Measurements from ENCODE around the gene PDCL2. TPM values are rescaled to one million over a fixed set of nuclear protein-coding genes. Genes with fewer than 3 reads are reported as not detected.

PDCL2 gene
- total RNA-seq, 1 donor from 2014 or later, result not detected

DNA sequence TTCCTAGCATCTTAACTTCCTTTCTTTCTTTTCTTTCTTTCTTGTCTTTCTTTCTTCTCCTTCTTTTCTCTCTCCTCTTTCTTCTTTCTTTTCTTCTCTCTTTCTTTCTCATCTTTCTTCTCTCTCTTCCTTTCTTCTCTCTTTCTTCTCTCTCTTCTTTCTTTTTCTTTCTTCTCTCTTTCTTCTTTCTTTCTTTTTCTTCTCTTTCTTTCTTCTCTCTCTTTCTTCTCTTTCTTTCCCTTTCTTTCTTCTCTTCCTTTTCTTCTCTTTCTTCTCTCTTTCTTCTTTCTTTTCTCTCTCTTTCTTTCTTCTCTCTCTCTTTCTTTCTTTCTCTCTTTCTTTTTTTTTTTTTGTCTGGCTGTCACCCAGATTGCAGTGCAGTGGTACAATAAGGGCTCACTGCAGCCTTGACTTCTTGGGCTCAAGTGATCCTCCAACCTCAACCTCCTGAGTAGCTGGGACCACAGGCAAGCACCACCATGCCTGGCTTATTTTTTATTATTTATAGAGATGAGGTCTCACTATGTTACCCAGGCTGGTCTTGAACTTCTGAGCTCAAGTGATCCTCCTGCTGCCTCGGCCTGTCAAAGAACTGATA is 26.6 kb upstream of the PDCL2 start:
- no peaks in the 10 kb centered on the region for H3K4me1 Mint-ChIP-seq (ENCODE audit: unreplicated experiment)
- TF ChIP-seq, protein P1, sequence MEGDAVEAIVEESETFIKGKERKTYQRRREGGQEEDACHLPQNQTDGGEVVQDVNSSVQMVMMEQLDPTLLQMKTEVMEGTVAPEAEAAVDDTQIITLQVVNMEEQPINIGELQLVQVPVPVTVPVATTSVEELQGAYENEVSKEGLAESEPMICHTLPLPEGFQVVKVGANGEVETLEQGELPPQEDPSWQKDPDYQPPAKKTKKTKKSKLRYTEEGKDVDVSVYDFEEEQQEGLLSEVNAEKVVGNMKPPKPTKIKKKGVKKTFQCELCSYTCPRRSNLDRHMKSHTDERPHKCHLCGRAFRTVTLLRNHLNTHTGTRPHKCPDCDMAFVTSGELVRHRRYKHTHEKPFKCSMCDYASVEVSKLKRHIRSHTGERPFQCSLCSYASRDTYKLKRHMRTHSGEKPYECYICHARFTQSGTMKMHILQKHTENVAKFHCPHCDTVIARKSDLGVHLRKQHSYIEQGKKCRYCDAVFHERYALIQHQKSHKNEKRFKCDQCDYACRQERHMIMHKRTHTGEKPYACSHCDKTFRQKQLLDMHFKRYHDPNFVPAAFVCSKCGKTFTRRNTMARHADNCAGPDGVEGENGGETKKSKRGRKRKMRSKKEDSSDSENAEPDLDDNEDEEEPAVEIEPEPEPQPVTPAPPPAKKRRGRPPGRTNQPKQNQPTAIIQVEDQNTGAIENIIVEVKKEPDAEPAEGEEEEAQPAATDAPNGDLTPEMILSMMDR (IDR thresholded peaks at IDR 0.05; ENCODE audit: unreplicated experiment), result no peak
- H3K27me3 Mint-ChIP-seq (ENCODE audit: unreplicated experiment), result peaks cover 1% of the 10 kb centered on the region
- H3K27ac Mint-ChIP-seq (ENCODE audit: unreplicated experiment), result no peak overlapping the region
- no peak overlapping the region for H3K4me3 Mint-ChIP-seq (ENCODE audit: unreplicated experiment)
- no peak for DNase-seq (ENCODE audit: low spot score)
- H3K36me3 Mint-ChIP-seq (ENCODE audit: low read depth, unreplicated experiment), result no peaks in the 10 kb centered on the region
- H3K9me3 Mint-ChIP-seq (ENCODE audit: unreplicated experiment), result no peaks in the 10 kb centered on the region

DNA sequence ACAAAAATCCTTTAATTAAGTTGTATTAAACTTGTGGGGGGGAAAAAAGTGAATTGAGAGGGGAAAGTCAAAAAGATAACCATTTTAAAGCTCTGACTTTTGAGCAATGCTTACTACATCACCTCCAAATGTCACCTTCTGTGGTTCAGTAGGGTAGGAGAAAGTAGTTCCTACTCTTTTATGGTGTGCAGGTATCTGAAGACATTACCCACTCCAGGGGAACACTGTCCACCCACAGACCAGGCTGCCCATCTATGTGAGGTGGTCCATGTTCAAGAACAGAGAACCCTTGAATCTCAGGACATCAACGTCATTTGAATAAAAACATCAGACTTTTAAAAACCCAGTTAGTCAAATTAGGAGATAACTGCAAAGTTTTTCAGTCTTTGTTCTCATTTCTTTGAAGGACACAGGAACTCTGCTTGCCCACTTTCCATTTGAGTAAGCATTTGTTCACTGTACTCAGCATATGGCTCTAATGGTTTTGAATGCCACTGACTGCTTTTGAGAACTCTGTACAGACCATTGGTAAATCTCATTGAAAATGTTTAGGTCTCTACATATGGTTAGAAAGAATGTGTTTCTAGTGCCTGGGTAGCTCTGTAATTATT is 25.6 kb upstream of the PDCL2 start:
- Mint-ChIP-seq H3K27me3 (ENCODE audit: unreplicated experiment) (peaks cover 1% of the 10 kb centered on the region), H3K4me3 (ENCODE audit: unreplicated experiment) (no peak overlapping the region), H3K27ac (ENCODE audit: unreplicated experiment) (no peak overlapping the region), H3K36me3 (ENCODE audit: low read depth, unreplicated experiment) (no peaks in the 10 kb centered on the region), H3K4me1 (ENCODE audit: unreplicated experiment) (no peaks in the 10 kb centered on the region), H3K9me3 (ENCODE audit: unreplicated experiment) (no peaks in the 10 kb centered on the region)
- TF ChIP-seq, protein P1 (IDR thresholded peaks at IDR 0.05; ENCODE audit: unreplicated experiment), result no peak
- DNase-seq (ENCODE audit: low spot score), result no peak

DNA sequence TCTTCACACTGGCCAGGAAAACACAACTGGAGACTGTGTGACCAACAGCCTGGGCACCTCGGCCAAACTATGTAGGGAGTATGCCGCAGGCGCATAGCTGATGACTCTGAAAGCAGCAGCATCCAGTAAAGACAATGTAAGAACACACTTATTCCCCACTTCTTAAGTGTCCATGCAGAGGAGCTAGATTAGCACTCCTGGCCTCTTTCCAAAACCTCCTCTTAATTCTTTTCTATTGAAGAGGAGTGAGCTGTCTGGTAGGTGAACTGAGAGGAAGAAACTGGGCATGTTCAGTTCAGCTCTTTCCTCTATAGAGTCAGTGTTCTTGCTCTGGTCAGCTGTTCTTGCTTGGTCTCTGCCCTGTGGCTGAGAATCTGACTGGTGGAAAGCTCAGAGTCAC is 23.0 kb upstream of the PDCL2 start:
- DNase-seq (ENCODE audit: low spot score), result no peak
- Mint-ChIP-seq H3K4me3 (ENCODE audit: unreplicated experiment) (no peak overlapping the region), H3K4me1 (ENCODE audit: unreplicated experiment) (no peaks in the 10 kb centered on the region), H3K27ac (ENCODE audit: unreplicated experiment) (no peak overlapping the region), H3K36me3 (ENCODE audit: low read depth, unreplicated experiment) (no peaks in the 10 kb centered on the region), H3K27me3 (ENCODE audit: unreplicated experiment) (peaks cover 1% of the 10 kb centered on the region), H3K9me3 (ENCODE audit: unreplicated experiment) (no peaks in the 10 kb centered on the region)
- TF ChIP-seq, protein P1 (IDR thresholded peaks at IDR 0.05; ENCODE audit: unreplicated experiment), result no peak

DNA sequence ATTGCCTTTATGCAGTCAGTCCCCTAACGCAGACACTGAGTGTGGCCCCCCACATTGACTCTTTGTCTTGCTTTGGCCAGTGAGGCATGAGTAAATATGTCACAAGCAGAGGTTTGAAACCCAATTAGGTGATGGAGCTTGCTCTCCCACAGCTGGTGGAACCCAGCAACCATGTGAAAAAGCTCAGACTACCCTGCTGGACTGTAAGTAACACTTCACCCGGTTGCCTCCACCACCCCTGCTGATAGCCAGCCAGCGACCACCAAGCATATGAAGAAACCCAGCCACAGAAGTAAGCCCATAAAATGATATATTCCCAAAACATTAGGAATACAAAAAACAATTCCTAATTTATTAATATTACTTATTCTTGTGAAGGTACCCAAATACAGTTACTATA is 21.6 kb upstream of the PDCL2 start:
- TF ChIP-seq, protein P1 (IDR thresholded peaks at IDR 0.05; ENCODE audit: unreplicated experiment), result no peak
- Mint-ChIP-seq H3K9me3 (ENCODE audit: unreplicated experiment) (no peaks in the 10 kb centered on the region), H3K36me3 (ENCODE audit: low read depth, unreplicated experiment) (no peaks in the 10 kb centered on the region), H3K27ac (ENCODE audit: unreplicated experiment) (no peak overlapping the region), H3K4me3 (ENCODE audit: unreplicated experiment) (no peak overlapping the region), H3K4me1 (ENCODE audit: unreplicated experiment) (no peaks in the 10 kb centered on the region), H3K27me3 (ENCODE audit: unreplicated experiment) (peaks cover 4% of the 10 kb centered on the region)
- DNase-seq (ENCODE audit: low spot score), result no peak

DNA sequence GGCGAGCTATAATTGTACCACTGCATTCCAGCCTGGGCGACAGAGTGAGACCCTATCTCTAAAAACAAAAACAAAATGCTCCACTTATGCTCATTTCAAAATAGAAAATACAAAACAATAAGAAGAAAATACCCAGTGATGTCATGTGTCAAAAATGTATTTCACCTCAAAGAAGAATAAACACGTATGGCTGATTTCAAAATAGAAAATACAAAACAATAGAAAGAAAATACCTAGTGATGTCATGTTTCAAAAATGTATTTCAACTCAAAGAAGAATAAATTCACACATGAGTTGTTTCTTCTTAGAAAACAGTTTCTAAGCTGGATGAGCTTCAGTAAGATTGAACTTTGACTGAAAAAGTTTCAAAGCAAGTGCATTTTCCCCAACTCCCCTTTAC is 20.3 kb upstream of the PDCL2 start:
- peaks cover 4% of the 10 kb centered on the region for H3K27me3 Mint-ChIP-seq (ENCODE audit: unreplicated experiment)
- TF ChIP-seq, protein P1 (IDR thresholded peaks at IDR 0.05; ENCODE audit: unreplicated experiment), result no peak
- H3K4me3 Mint-ChIP-seq (ENCODE audit: unreplicated experiment), result no peak overlapping the region
- DNase-seq (ENCODE audit: low spot score), result no peak
- H3K9me3 Mint-ChIP-seq (ENCODE audit: unreplicated experiment), result no peaks in the 10 kb centered on the region
- no peaks in the 10 kb centered on the region for H3K36me3 Mint-ChIP-seq (ENCODE audit: low read depth, unreplicated experiment)
- no peak overlapping the region for H3K27ac Mint-ChIP-seq (ENCODE audit: unreplicated experiment)
- no peaks in the 10 kb centered on the region for H3K4me1 Mint-ChIP-seq (ENCODE audit: unreplicated experiment)
